ENCODE data around the gene ANKRD49. TPM values are rescaled to one million over a fixed set of nuclear protein-coding genes. Genes with fewer than 3 reads are reported as not detected.

ANKRD49 gene
- total RNA-seq, 1 donor from 2014 or later, result 8.1 TPM

- no peak for TF ChIP-seq CTCF (IDR thresholded peaks at IDR 0.05; ENCODE audit: unreplicated experiment)
- Mint-ChIP-seq H3K9me3 (ENCODE audit: unreplicated experiment) (no peaks in the 10 kb centered on the region), H3K27me3 (ENCODE audit: unreplicated experiment) (no peaks in the 10 kb centered on the region), H3K4me3 (ENCODE audit: unreplicated experiment) (no peak overlapping the region), H3K27ac (ENCODE audit: unreplicated experiment) (no peak overlapping the region), H3K36me3 (ENCODE audit: low read depth, unreplicated experiment) (no peaks in the 10 kb centered on the region), H3K4me1 (ENCODE audit: unreplicated experiment) (peaks cover 3% of the 10 kb centered on the region)
- no peak for DNase-seq (ENCODE audit: low spot score)
These were observed 40.2 kb downstream of the ANKRD49 start for GRCh38 chr11:94533696-94534630.

GRCh38 chr11:94536386-94536785 is 42.6 kb downstream of the ANKRD49 start:
- no peak for DNase-seq (ENCODE audit: low spot score)
- peaks cover 3% of the 10 kb centered on the region for H3K4me1 Mint-ChIP-seq (ENCODE audit: unreplicated experiment)
- no peak overlapping the region for H3K27ac Mint-ChIP-seq (ENCODE audit: unreplicated experiment)
- H3K4me3 Mint-ChIP-seq (ENCODE audit: unreplicated experiment), result no peak overlapping the region
- H3K27me3 Mint-ChIP-seq (ENCODE audit: unreplicated experiment), result peaks cover 3% of the 10 kb centered on the region
- no peaks in the 10 kb centered on the region for H3K9me3 Mint-ChIP-seq (ENCODE audit: unreplicated experiment)
- no peak for TF ChIP-seq CTCF (IDR thresholded peaks at IDR 0.05; ENCODE audit: unreplicated experiment)
- H3K36me3 Mint-ChIP-seq (ENCODE audit: low read depth, unreplicated experiment), result no peaks in the 10 kb centered on the region

GRCh38 chr11:94537031-94537600 is 43.3 kb downstream of the ANKRD49 start:
- Mint-ChIP-seq H3K27ac (ENCODE audit: unreplicated experiment) (no peak overlapping the region), H3K4me3 (ENCODE audit: unreplicated experiment) (no peak overlapping the region), H3K9me3 (ENCODE audit: unreplicated experiment) (no peaks in the 10 kb centered on the region), H3K27me3 (ENCODE audit: unreplicated experiment) (peaks cover 3% of the 10 kb centered on the region), H3K4me1 (ENCODE audit: unreplicated experiment) (peaks cover 3% of the 10 kb centered on the region), H3K36me3 (ENCODE audit: low read depth, unreplicated experiment) (no peaks in the 10 kb centered on the region)
- TF ChIP-seq CTCF (IDR thresholded peaks at IDR 0.05; ENCODE audit: unreplicated experiment), result no peak
- no peak for DNase-seq (ENCODE audit: low spot score)

- Mint-ChIP-seq H3K4me1 (ENCODE audit: unreplicated experiment) (peaks cover 4% of the 10 kb centered on the region), H3K27me3 (ENCODE audit: unreplicated experiment) (peaks cover 8% of the 10 kb centered on the region), H3K27ac (ENCODE audit: unreplicated experiment) (no peak overlapping the region), H3K9me3 (ENCODE audit: unreplicated experiment) (no peaks in the 10 kb centered on the region), H3K4me3 (ENCODE audit: unreplicated experiment) (no peak overlapping the region), H3K36me3 (ENCODE audit: low read depth, unreplicated experiment) (no peaks in the 10 kb centered on the region)
- TF ChIP-seq CTCF (IDR thresholded peaks at IDR 0.05; ENCODE audit: unreplicated experiment), result no peak
- DNase-seq (ENCODE audit: low spot score), result no peak
These were observed 45.6 kb downstream of the ANKRD49 start for GRCh38 chr11:94539420-94539819.
